Thoracic aorta (tissue), 2 donors: ENCODE measurements around the gene ZFYVE19. TPM values are rescaled to one million over a fixed set of nuclear protein-coding genes. Genes with fewer than 3 reads are reported as not detected.

Experiments
- ATAC-seq: fragments of 150-250 bp; one replicate; pipeline ENCODE4 v1.8.0; 2017; ENCODE audit warnings: low read depth; ENCODE audit not compliant: insufficient number of reproducible peaks, low FRiP score
- DNase-seq: peaks from one replicate; pipeline ENCODE4 v3.0.0-alpha.2; 2020; ENCODE audit warnings: low spot score
- H3K27ac ChIP-seq, 2 donors: fragments of 200-600 bp; sonication (generic); 1 replicate in 1 of 2; 2 replicates in 1 of 2; pipeline ENCODE4 v1.5.1; 2016; ENCODE audit warnings: mild to moderate bottlenecking in 2 of 2, moderate library complexity in 2 of 2
- H3K27me3 ChIP-seq: fragments of 200-600 bp; sonication (generic); replicated peaks from 2 replicates; pipeline ENCODE4 v1.6.0; 2016; ENCODE audit warnings: mild to moderate bottlenecking; ENCODE audit not compliant: insufficient read depth
- H3K36me3 ChIP-seq: fragments of 200-600 bp; sonication (generic); one replicate; pipeline ENCODE4 v1.5.1; 2016
- H3K4me1 ChIP-seq, 2 donors: fragments of 200-600 bp; sonication (generic); 1 replicate in 1 of 2; 2 replicates in 1 of 2; pipeline versions ENCODE4 v1.5.1 to v1.6.0; 2016; ENCODE audit warnings: low read depth in 2 of 2, mild to moderate bottlenecking in 1 of 2; ENCODE audit not compliant: control insufficient read depth in 1 of 2
- H3K4me3 ChIP-seq: fragments of 200-600 bp; sonication (generic); 2 replicates; pipeline ENCODE4 v1.5.1; 2016; ENCODE audit warnings: mild to moderate bottlenecking
- H3K9me3 ChIP-seq: fragments of 200-600 bp; sonication (generic); 2 replicates; pipeline ENCODE4 v1.5.1; 2016
- CTCF ChIP-seq: fragments of 200-600 bp; sonication (generic); IDR thresholded peaks from one replicate; pipeline ENCODE4 v1.5.1; 2019; ENCODE audit warnings: antibody characterized with exemption
- total RNA-seq, 2 donors: library from RNA; depleted of rRNA; stranded (reverse); fragments of >200 nt; gene quantifications; one replicate each; pipeline versions ENCODE4 v1.1.0 to v1.2.3, GENCODE V29; 2016

The ZFYVE19 gene
- total RNA-seq, 2 donors from 2014 or later: 10.9 to 17.3 TPM

GRCh38 chr15:40764629-40765103 lies 42.2 kb upstream of the ZFYVE19 start:
- Histone ChIP-seq H3K27me3 (no peaks in the 10 kb centered on the region), H3K27ac (peak overlapping the region; percentile 78 to 88), H3K36me3 (no peaks in the 10 kb centered on the region), H3K4me3 (peak overlapping the region; percentile 79), H3K9me3 (no peaks in the 10 kb centered on the region), H3K4me1 (peaks cover 19 to 39% of the 10 kb centered on the region in 2 donors)
- no peak for TF ChIP-seq CTCF
- no peak for ATAC-seq
- no peak for DNase-seq

- Histone ChIP-seq H3K27ac (peak overlapping the region; percentile 78 to 88), H3K27me3 (no peaks in the 10 kb centered on the region), H3K4me3 (no peak overlapping the region), H3K36me3 (peaks cover 6% of the 10 kb centered on the region), H3K4me1 (peaks cover 19 to 39% of the 10 kb centered on the region in 2 donors), H3K9me3 (no peaks in the 10 kb centered on the region)
- DNase-seq: no peak
- TF ChIP-seq CTCF: no peak
- ATAC-seq: no peak
Measured at GRCh38 chr15:40766194-40766815, 40.6 kb upstream of the ZFYVE19 start.

DNA sequence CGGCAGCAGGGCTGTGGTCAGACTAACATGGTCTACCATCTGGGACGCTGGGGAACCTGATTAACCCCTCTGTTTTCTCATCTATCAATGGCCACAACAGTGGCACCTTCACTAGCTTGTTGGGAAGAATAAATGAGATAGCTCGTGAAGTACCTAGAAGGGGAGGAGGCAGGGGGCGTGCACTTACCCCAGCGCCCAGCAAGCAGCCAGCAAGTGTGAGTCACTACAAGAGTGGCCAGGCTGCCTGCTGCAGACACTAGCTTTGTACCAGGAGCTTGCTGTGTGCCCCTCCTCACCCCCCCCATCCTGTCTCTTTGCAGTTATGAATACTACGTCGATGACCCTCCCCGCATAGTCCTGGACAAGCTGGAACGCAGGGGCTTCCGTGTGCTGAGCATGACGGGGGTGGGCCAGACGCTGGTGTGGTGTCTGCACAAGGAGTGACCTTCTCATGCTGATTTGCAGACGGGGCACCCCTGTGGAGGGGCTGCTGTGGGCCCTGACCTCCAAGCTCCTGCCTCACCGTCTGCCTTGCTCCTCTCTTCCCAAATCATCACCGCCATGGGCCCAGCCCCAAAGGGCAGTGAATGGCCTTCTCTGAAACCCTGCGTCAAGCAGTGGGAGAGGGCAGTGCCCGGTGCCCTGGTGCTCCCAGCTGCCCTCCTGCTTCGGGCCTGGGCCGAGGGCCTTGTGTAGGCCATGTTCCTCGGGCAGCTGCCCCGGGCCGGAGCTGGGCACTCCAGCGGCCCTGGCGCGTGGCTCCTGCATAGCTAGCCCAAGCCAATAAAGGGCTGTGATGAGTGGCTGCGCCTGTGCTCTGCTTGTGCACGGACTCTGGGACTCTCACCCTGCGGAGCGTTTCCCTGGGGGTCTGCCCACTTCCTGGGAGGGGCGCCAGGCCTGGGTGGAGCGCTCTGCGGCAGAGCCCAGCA lies 39.7 kb upstream of the ZFYVE19 start:
- peaks cover 6% of the 10 kb centered on the region for H3K36me3 ChIP-seq

DNA sequence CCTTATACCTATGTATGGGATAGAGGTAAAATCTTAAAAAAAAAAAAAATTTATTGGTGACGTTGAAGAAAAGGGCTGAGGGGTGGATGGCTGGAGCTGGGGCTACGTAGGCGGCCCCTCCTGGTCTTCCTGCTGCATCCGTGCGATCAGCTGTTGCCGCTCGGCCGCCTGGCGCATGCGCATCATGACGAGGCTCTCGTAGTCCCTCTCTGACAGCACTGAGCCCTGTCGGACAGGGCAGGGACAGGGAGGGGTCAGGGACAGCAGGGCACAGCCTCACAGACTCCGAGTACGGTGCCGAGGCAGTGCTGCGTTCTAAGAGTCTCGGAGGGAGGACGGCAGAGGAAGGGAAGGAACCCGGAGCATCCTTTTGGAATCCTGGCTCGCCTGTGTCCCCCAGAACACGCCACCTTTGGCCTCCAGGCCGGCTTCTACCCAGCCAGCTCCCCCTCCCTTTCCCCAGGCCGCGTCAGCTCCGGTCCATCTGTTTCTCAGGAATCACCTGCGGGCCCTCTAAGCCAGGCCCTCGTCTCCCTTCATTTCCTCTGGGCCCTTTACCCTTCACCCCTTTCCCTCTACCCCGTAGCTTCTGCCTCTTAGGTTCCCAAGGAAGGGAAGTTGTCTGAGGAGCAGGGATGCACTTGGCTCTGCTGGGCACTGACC lies 38.9 kb upstream of the ZFYVE19 start:
- Histone ChIP-seq H3K4me1 (peaks cover 19 to 35% of the 10 kb centered on the region in 2 donors), H3K4me3 (no peak overlapping the region), H3K27ac (no peak overlapping the region), H3K27me3 (no peaks in the 10 kb centered on the region), H3K36me3 (peaks cover 7% of the 10 kb centered on the region), H3K9me3 (no peaks in the 10 kb centered on the region)
- no peak for ATAC-seq
- no peak for DNase-seq
- TF ChIP-seq CTCF: no peak

More for the DNA sequence above, 39.7 kb upstream of the ZFYVE19 start:
- H3K27me3 ChIP-seq: no peaks in the 10 kb centered on the region
- DNase-seq: no peak
- H3K9me3 ChIP-seq: no peaks in the 10 kb centered on the region
- H3K27ac ChIP-seq: peak overlapping the region in 1 of 2 donors; percentile 88
- H3K4me3 ChIP-seq: no peak overlapping the region
- no peak for TF ChIP-seq CTCF
- peaks cover 19 to 39% of the 10 kb centered on the region in 2 donors for H3K4me1 ChIP-seq
- ATAC-seq: no peak
